ENCODE measurements around the gene MEGF11.

DNA sequence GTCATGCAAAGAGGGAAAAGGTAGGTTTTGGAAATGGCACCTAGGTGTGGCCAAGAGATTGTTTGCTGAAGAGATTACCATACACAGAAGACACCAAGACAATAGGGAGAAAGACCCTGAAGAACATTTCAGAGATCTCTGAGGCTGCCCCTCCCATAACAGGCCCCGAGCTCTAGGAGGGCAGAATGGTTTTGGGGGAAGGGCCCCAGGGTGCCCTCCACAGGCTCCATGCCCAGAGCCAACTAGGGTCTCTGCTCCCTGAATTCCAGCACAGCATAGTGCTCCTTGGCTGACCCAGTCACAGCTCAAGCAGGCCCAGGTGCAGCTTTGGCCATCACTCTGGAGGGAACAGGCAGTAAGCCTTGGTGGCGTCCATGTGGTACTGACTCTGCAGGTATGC lies 220.4 kb downstream of the MEGF11 start:
- TF ChIP-seq ARNT (IDR thresholded peaks at IDR 0.05) (no peak), SUZ12 (IDR thresholded peaks at IDR 0.05) (no peak), TARDBP (IDR thresholded peaks at IDR 0.05) (no peak), SP1 (IDR thresholded peaks at IDR 0.05) (no peak), FOXA1 (IDR thresholded peaks at IDR 0.05) (no peak), BHLHE40 (IDR thresholded peaks at IDR 0.05; ENCODE audit: borderline replicate concordance) (no peak), ELF4 (IDR thresholded peaks at IDR 0.05) (no peak)
